GF-D8 (cell line): ENCODE results near the gene FMN1.

ENCODE experiments used
- DNase-seq: peaks from one replicate; lab custom pipeline; 2025; lab: John Stamatoyannopoulos, UW

The FMN1 gene

DNA sequence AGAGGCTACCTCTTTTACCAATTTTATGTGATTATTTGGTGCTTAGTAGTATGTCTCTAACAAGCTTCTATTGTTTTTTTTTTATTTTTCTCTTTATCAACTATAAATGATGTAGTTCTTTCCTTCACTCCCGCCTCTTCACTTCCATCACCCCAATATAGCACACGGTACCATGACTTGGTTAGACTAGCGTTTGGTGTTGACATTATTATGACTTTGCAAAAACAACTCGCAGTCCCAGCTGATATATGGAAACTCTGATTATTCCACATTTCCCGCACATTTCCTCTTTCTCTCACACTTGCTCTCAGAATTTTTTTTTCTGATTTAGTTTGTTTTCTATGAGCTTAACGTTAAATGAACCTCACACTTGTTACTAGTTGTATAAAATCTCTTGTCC lies 314.5 kb downstream of the FMN1 start:
- DNase-seq, result no peak

GRCh38 chr15:32878869-32879805 lies 315.4 kb downstream of the FMN1 start:
- DNase-seq, result no peak

- DNase-seq, result no peak
These were observed 316.2 kb downstream of the FMN1 start for GRCh38 chr15:32878342-32878741.

DNA sequence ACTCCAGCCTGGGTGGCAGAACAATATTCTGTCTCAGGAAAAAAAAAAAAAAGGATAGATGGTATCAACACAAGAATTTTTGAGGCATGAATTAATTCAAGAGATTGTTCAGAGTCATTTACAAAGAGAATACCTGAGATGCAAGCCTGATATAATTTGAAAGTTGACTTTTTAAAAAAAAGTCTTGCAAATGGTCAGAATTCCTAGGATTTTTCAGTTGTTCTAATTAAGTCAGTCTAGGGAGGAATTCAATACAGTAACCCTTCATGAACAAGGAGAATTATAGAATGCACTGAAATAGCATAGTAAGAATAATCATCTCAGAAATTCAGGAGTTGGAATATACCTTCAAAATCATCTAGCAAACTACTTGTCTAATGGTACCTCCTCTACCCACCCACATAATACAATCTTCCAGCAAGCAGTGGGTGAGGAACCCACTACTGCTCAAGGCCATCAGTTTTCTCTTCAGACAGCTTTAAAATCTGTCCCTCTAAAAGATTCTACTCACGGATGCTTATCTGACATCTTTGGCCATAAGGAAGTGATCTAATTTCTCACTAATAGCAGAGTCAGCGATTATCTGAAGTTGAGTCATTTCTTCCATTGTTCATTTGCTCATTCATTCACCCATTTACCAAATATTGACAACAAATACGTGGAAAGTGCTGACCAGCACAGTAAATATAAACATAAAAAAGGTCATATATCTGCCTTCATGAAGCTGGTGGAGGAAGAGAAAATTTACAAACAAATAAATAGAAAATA lies 317.1 kb downstream of the FMN1 start:
- no peak for DNase-seq

- DNase-seq, result no peak
These were observed 321.0 kb downstream of the FMN1 start for GRCh38 chr15:32873284-32874114.

DNA sequence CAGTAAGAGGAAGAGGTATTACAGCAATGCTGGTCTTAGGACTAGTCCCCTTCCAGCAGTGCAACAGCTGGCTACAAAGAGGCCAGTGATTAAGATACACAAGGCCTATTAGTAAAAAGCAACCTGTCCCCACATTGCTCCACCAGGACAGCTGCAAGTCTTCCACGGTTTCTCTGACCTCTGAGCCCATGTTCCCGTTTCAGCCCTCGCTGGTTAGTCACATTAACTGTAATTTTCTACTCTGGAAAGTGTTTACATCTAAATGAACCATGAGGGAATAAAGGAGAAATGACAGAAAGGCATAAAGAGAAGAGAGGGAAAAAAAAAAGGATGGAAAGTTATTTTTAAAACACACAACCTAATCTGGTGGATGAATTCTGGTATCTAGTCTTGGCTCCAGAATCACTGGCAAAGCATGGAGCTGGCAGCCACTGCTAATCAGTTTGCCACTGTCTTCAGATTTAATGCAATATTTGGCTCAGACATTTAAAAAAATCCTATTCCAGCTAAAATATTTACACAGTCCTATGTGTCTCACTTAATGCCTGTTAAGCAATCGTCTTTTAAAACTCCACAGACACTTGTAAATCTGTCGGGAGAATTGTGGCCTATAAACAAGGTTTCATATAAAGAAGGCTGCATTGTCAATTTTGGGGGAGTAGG lies 321.8 kb downstream of the FMN1 start:
- no peak for DNase-seq

GRCh38 chr15:32871883-32872282 lies 322.6 kb downstream of the FMN1 start:
- no peak for DNase-seq

GRCh38 chr15:32870240-32871033 lies 324.1 kb downstream of the FMN1 start:
- DNase-seq, result no peak

DNA sequence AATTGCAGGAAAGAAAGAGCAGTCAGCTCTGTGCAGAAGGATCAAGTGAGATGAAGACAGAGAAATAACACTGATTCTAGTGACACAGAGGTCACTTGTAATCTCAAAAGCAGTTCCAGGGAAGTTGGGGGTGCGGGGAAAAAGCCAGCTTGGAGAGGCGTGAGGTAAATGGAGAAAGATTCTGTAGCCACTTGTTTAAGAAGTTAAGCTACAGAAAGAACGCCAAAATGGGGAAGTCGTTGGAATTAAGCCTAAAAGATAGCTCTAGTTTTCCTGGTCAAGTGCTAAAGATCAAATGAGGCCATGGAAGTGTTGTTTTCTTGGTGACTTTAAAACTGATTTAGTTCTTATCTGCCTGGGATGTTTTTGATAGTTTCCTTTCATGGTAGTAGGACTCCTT lies 324.7 kb downstream of the FMN1 start:
- no peak for DNase-seq

GRCh38 chr15:32867313-32867626 lies 327.2 kb downstream of the FMN1 start:
- DNase-seq, result no peak

DNA sequence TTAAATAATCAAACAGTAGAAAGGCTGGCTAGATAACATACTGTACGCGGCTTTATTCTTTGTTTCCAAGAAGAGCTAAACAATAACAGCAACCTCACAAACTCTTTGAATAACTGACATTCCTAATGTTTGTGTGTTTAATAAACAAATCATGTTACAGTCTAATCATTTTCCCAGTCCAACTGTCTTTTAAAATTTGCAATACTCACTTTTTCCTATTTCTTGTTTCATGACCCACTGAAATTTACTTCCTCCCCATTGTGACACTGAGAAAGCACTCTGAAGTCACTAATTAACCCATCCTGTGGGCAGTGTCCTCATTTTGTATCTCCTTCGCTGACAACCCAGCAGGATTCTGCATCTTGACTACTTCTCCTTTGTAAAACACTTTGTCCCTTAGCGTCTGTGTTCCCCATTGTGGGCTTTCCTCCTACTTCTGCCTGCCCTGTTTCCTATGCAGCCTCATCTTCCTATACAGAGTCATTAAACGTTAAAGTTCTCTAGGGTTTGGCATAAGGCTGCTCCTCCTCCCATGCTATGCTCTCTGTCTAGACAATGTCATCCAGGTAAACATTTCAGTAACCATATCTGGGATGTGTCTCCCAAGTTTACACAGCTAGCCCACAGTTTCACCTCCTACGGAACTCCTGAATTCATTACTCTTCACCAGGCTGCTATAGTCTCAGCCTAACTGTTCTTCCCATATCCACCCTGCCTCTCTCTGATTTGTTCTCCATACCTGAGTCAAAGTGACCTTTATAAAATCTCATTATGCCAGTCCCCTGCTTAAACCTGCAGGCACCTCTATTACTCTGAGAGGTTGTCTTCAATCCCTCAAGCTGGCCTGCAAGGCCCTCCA lies 327.8 kb downstream of the FMN1 start:
- no peak for DNase-seq

GRCh38 chr15:32864841-32865240 lies 329.7 kb downstream of the FMN1 start:
- DNase-seq, result no peak

- no peak for DNase-seq
These were observed 330.5 kb downstream of the FMN1 start for GRCh38 chr15:32864051-32864450.

DNA sequence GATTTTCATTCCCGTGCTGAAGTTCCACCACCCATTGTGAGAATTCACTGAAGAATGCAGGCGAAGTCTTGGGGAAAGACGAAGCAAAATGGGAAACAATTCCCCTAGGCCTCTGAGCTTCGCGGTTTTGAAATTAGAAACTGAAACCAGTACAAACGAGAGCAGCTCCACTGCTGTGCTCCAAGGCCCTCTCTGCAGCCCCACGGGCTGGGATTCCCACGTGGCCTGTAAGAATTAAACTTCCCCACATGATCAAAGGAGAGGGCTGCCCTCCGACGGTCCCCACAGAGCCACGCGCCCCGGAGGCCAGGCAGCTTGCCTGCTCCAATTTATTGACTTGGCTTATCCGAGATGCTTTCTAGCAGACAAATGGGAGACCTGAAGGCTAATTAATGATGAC lies 332.8 kb downstream of the FMN1 start:
- DNase-seq, result no peak

DNA sequence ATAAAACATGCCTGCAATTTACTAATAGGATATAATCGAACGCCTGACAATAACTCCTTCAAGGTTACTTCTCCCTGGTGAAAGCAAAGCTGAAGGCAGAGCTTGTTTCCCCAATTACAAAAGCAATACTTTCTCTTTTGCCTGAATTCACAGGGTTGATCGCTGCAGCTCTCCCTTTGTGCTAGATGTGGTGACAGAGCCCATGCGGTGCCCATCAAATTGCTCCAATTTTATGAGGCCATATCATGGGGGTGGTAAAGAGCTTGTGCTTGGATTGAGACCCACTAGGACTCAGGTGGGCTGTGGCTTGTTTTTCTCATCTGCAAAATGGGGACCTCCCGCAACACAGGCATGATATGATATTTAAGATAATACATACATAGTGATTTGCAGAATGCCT lies 333.3 kb downstream of the FMN1 start:
- DNase-seq, result no peak

DNA sequence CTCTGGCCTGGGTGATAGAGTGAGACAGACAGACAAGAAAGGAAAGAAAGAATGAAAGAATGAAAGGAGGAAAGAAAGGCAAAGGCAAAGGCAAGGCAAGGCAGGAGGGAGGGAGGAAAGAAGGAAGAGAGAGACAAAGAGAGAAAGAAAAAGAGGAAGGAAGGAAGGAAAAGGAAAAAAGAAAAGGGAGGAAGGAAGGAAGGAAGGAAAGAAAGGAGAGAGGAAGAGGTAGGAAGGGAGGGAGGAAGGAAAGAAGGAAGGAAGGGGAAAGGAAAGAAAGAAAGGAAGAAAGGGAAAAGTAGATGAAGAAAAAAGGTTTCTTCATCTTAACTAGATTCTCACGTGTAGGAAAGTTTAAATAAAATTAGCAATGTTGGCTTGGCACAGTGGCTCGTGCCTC lies 334.5 kb downstream of the FMN1 start:
- DNase-seq, result no peak

DNA sequence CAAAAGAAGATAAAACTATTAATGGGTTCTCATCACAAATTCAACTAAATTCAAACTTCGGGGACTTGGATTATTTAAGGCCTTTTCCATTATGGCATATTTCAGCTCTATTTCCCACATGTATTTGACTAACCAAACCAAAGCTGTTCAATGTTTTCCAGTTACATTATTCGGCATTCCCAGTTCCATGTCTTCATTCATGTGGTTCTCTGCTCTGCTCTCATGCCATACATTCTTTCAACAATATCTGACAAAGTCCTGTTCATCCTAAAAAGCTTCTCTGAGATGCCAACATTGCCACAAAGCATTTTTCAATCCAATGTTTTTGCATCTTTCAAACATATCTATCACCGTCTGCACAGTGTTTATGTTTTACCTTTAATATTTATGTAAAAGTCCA lies 335.3 kb downstream of the FMN1 start:
- no peak for DNase-seq

DNA sequence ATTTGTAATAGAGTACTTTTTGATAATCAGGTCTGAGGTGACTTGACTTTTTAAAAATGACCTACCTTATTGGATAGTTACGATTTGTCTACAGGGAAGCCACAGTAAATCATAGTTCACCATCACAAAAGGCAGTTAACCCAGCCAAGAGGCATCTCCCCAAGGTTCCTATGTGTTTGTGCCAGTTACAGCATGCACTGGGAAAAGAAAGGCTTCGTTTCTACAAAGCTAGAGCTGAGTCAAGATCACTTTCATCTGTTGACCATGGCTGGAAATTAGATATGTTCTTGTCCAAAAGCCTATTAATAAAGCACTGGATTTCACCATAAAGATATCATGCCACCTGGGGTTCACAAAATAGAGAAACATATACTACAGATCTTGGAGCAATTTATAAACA lies 336.8 kb downstream of the FMN1 start:
- DNase-seq, result no peak

DNA sequence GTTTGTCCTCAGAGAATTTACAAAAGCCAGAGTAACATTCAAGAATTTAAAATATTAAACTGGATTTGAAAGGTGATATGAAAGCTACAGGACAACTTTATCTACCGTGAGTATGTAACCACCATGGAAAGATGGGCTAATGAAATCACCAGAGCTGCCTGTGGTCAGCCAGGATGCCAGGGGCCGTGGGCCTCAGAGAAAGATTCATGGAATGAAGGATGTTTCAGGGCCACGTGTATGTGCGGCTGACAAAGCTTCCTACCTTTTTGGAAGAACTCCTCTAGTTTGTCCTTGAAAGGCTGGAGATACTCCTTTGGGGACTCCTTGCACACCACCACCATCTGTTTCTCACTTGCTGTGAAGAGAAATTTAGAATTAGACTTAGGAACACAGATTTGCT lies 337.8 kb downstream of the FMN1 start:
- no peak for DNase-seq

GRCh38 chr15:32855942-32856341 lies 338.6 kb downstream of the FMN1 start:
- no peak for DNase-seq
